GM12801 (cell line): ENCODE results near the gene LMAN2.

ENCODE experiments used
- TF ChIP-seq, protein P1 (sequence below): IDR thresholded peaks from one replicate; pipeline ENCODE4 v1.5.1; 2011; ENCODE audit warnings: control low read depth; ENCODE audit not compliant: insufficient read length; ENCODE audit errors: extremely low read depth

LMAN2 gene

DNA sequence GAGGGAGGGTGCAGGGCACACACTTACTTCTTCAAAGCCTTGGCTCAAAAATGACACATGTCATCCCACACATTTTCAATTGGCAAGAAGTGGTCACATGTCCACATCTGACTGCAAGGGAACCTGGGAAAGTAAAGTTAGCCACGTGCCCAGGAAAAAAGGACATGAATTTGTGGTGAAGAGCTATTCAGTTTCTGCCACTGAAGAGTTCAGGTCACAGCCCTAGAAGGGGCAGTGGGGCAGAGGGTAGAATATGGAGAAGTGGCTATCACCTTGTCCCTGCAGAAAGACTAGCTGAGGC, 4.3 kb upstream of the LMAN2 start:
- TF ChIP-seq, protein P1, sequence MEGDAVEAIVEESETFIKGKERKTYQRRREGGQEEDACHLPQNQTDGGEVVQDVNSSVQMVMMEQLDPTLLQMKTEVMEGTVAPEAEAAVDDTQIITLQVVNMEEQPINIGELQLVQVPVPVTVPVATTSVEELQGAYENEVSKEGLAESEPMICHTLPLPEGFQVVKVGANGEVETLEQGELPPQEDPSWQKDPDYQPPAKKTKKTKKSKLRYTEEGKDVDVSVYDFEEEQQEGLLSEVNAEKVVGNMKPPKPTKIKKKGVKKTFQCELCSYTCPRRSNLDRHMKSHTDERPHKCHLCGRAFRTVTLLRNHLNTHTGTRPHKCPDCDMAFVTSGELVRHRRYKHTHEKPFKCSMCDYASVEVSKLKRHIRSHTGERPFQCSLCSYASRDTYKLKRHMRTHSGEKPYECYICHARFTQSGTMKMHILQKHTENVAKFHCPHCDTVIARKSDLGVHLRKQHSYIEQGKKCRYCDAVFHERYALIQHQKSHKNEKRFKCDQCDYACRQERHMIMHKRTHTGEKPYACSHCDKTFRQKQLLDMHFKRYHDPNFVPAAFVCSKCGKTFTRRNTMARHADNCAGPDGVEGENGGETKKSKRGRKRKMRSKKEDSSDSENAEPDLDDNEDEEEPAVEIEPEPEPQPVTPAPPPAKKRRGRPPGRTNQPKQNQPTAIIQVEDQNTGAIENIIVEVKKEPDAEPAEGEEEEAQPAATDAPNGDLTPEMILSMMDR = no peak

DNA sequence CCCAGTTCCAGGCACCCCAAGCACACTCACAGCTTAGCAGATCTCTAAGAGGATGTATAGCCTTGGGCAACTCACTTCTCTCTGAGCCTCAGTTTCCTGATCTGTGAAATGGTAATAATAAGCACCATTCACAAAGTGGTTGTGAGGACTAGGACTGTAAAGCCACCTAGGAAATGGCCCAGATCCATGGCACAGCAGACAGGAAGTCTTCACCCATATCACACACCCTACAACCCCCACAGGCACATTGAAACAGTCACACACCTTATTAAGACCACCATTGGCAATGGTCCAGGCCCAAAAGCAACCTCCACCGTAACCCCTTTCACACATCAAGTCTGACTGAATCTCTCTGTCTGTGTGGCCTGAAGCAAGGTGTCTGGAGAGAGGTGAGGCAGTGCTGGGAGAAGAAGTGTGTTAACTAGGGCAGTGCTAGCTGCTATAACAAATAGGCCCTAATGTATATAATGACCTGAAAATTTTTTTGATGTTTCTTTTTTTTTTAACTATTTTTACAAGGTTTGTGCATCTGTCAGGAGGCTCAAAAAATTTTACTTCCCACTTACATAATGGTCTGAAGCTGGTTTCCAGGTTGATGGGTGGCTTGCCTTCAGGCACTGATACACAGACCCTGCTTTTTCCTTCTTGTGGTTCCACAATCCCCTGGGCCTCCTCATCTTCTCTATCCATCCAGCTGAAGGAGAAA, 3.8 kb upstream of the LMAN2 start:
- TF ChIP-seq, protein P1 = no peak

DNA sequence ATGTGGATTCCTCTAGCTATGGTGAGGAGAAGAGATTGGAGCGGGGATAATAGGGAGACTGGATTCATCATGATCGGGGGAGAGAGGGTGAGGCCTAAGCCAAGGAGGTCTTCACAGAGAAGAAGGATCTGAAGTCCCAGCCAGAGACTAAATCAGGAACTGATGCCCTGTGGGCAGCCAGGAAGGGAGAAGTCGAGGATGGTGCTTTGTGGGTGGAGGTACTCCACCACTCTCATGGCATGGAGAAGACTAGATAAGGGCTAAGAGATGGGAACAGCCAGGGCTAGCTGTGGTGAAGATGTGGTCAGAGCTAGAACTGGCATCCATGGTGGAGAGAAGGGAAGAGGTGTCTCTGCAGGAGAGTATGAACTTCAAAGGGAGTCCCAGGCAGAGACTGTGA, 3.2 kb upstream of the LMAN2 start:
- TF ChIP-seq, protein P1 = no peak

DNA sequence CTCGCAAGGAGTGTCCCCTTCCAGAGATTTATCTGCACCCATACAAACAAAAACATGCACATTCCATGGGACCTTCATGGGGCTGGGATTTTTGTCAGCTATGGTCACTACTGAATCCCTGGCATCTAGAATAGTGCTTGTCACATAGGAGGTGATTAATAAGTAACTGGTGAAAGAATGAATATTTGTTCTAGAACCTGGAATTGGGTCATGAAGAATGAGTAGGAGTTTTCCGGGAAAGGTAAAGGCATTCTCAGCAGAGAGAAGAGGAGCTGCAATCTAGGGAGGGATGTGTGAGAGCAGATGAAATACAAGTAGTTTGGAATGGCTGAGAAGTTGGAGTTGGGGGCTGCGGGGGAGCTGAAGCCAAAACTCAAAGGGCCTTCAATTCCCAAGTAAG, 2.8 kb upstream of the LMAN2 start:
- TF ChIP-seq, protein P1 = no peak

DNA sequence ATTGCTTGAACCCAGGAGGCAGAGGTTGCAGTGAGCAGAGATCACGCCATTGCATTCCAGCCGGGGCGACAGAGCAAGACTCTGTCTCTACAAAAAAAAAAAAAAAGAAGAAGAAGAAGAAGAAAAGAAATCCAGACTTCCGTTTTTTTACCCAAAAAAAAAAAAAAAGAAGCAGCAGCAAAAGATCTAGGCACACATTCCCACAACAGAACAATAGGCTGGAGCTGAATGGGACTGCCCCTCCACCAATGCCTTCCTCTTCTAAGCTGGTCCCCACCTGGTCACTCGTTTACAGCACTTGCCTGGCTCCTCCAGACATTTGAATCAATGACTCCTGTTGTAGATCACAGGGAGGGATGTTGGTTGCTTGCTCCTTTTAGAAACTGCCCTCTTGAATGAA, 1.6 kb upstream of the LMAN2 start:
- TF ChIP-seq, protein P1 = no peak

DNA sequence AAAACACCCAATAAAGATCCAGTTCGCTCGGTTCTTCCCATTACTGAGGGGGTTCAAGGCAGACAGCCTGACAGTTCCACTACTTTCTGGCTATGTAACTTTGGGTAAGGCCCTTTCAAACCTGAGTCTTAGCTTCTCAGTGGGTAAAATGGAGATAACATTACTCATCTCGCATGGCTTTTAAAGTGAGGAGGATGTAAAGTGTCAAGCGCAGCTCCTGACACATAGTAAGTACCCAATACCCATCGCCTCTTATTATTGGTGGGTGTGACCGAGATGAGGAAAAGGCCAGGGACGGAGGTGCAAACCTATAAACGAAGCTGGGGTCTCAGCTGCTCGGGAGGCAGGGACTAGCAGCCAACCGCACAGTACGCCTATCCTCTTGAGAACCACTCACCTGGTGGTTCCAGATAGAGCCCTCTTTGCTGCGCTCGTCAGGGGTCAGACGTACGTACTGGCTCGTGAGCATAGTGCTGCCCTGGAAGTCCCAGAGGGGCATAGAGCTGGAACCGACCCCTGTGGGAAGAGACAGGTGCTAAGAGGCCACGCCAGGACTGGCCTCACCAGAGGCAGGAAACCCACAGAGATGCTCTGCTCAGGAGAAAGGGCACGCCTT, 584 bp downstream of the LMAN2 start:
- TF ChIP-seq, protein P1 = no peak

DNA sequence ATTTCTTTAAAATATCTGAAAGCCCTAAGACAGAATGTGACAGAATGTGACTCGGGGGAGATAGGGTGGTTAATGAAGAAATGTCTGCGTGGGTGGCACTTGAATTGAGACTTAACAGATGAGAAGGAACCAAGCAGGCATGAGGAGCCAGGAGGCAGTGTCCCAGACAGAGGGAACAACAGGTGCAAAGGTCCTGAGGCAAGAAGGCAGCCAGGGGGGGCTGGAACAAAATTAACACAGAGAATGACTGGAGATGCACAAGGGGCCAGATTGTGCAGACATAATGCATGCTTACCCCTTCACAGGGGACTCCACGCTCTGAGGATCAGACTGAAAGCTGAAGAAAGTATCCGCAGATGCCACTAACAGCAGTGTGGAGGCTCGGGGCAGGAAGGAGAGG, 1.7 kb downstream of the LMAN2 start:
- TF ChIP-seq, protein P1 = no peak
